NOMO-1 treated with dmso at 0.1 percent for 144 hours (cell line): ENCODE data around the gene GKN2.

ENCODE experiments used
- DNase-seq: peaks from one replicate; lab custom pipeline; 2025; ENCODE audit not compliant: unreplicated experiment; lab: John Stamatoyannopoulos, UW

The GKN2 gene

GRCh38 chr2:68952887-68953521 is at the start of gene GKN2:
Gene GKN2 (minus strand): TSS chr2:68952893. CDS start chr2:68952861, 32 bp downstream.
- no peak for DNase-seq

GRCh38 chr2:69001879-69002278 is 49.2 kb upstream of the GKN2 start:
- DNase-seq = no peak

- DNase-seq = no peak
Measured at GRCh38 chr2:68997401-68997800, 44.7 kb upstream of the GKN2 start.

- no peak for DNase-seq
Measured at GRCh38 chr2:68995916-68996315, 43.2 kb upstream of the GKN2 start.

GRCh38 chr2:68994864-68995263 is 42.2 kb upstream of the GKN2 start:
- no peak for DNase-seq

GRCh38 chr2:68993660-68994059 is 41.0 kb upstream of the GKN2 start:
- no peak for DNase-seq

GRCh38 chr2:68992933-68993332 is 40.2 kb upstream of the GKN2 start:
- DNase-seq = no peak

GRCh38 chr2:68992341-68992740 is 39.6 kb upstream of the GKN2 start:
- DNase-seq = no peak

GRCh38 chr2:68989035-68989434 is 36.3 kb upstream of the GKN2 start:
- DNase-seq = no peak

GRCh38 chr2:68987021-68987503 is 34.4 kb upstream of the GKN2 start:
- no peak for DNase-seq

GRCh38 chr2:68980956-68981355 is 28.3 kb upstream of the GKN2 start:
- no peak for DNase-seq

- no peak for DNase-seq
Measured at GRCh38 chr2:68978098-68978497, 25.4 kb upstream of the GKN2 start.

- no peak for DNase-seq
Measured at GRCh38 chr2:68977453-68977852, 24.8 kb upstream of the GKN2 start.

GRCh38 chr2:68975844-68976243 is 23.2 kb upstream of the GKN2 start:
- no peak for DNase-seq

- DNase-seq = no peak
Measured at GRCh38 chr2:68974946-68975665, 22.4 kb upstream of the GKN2 start.

- DNase-seq = no peak
Measured at GRCh38 chr2:68974251-68974650, 21.6 kb upstream of the GKN2 start, which contains the start of gene GKN1. Gene GKN1 (plus strand): TSS chr2:68974636. CDS start chr2:68974678, 42 bp downstream.

GRCh38 chr2:68971591-68972231 is 19.0 kb upstream of the GKN2 start:
- DNase-seq = no peak

- DNase-seq = no peak
Measured at GRCh38 chr2:68970566-68971265, 18.0 kb upstream of the GKN2 start.

- no peak for DNase-seq
Measured at GRCh38 chr2:68969736-68970490, 17.2 kb upstream of the GKN2 start.

GRCh38 chr2:68968221-68968620 is 15.5 kb upstream of the GKN2 start:
- DNase-seq = no peak

- DNase-seq = no peak
Measured at GRCh38 chr2:68964282-68964681, 11.6 kb upstream of the GKN2 start.
